Neural crest cell (in vitro differentiated cells): ENCODE results near the gene KRTAP21-1. TPM values are rescaled to one million over a fixed set of nuclear protein-coding genes. Genes with fewer than 3 reads are reported as not detected.
"Not testable (repeated sequence)": the region's sequence is repeated elsewhere in the genome, so short reads cannot be mapped to it uniquely, and the experiment has no call there.

Experiments
- DNase-seq: peaks from one replicate; pipeline ENCODE4 v3.0.0; 2021; ENCODE audit warnings: low read depth, mixed read lengths, low spot score
- H3K27ac Mint-ChIP-seq: one replicate; pipeline ENCODE4 v1.8.0; 2021; ENCODE audit warnings: mild to moderate bottlenecking, mixed read lengths; ENCODE audit not compliant: unreplicated experiment
- H3K27me3 Mint-ChIP-seq: 2 replicates; pipeline ENCODE4 v1.8.0; 2021; ENCODE audit warnings: low read depth, mild to moderate bottlenecking, mixed read lengths
- H3K36me3 Mint-ChIP-seq: 2 replicates; pipeline ENCODE4 v1.8.0; 2021; ENCODE audit warnings: low read depth, mild to moderate bottlenecking, mixed read lengths
- H3K4me1 Mint-ChIP-seq: 2 replicates; pipeline ENCODE4 v1.8.0; 2021; ENCODE audit warnings: mixed read lengths
- H3K4me3 Mint-ChIP-seq: one replicate; pipeline ENCODE4 v1.8.0; 2021; ENCODE audit warnings: mild to moderate bottlenecking, mixed read lengths
- H3K9me3 Mint-ChIP-seq: 2 replicates; pipeline ENCODE4 v1.8.0; 2021; ENCODE audit warnings: mixed read lengths
- CTCF ChIP-seq: fragments of 200-600 bp; sonication (generic); conservative IDR thresholded peaks from 2 replicates; pipeline ENCODE4 v1.5.0; 2021; ENCODE audit warnings: antibody characterized with exemption, mild to moderate bottlenecking
- long read RNA-seq: library from polyadenylated mRNA; unstranded; transcript quantifications from one replicate; pipeline ENCODE4 v2.0.0, GENCODE V29; 2020
- total RNA-seq: library from RNA; stranded (reverse); gene quantifications from 2 replicates; pipeline ENCODE4 v1.2.1, GENCODE V29; 2021

Gene KRTAP21-1
- total RNA-seq: not detected in 2 replicates
- long read RNA-seq: 0 reads

- not testable (repeated sequence) for H3K27ac Mint-ChIP-seq, H3K4me1 Mint-ChIP-seq, H3K36me3 Mint-ChIP-seq, DNase-seq, H3K9me3 Mint-ChIP-seq, H3K4me3 Mint-ChIP-seq, H3K27me3 Mint-ChIP-seq
Observed at GRCh38 chr21:30755328-30755727, at the start of gene KRTAP21-1. Gene KRTAP21-1 (minus strand): TSS chr21:30755428. CDS start chr21:30755378, 50 bp downstream.

GRCh38 chr21:30800605-30801004 is 45.4 kb upstream of the KRTAP21-1 start:
- no peaks in the 10 kb centered on the region for H3K4me1 Mint-ChIP-seq
- no peak overlapping the region for H3K27ac Mint-ChIP-seq
- no peak overlapping the region for H3K4me3 Mint-ChIP-seq
- H3K27me3 Mint-ChIP-seq: peaks cover 6% of the 10 kb centered on the region
- H3K9me3 Mint-ChIP-seq: peaks cover 12% of the 10 kb centered on the region
- TF ChIP-seq CTCF: no peak
- no peaks in the 10 kb centered on the region for H3K36me3 Mint-ChIP-seq
- no peak for DNase-seq

DNA sequence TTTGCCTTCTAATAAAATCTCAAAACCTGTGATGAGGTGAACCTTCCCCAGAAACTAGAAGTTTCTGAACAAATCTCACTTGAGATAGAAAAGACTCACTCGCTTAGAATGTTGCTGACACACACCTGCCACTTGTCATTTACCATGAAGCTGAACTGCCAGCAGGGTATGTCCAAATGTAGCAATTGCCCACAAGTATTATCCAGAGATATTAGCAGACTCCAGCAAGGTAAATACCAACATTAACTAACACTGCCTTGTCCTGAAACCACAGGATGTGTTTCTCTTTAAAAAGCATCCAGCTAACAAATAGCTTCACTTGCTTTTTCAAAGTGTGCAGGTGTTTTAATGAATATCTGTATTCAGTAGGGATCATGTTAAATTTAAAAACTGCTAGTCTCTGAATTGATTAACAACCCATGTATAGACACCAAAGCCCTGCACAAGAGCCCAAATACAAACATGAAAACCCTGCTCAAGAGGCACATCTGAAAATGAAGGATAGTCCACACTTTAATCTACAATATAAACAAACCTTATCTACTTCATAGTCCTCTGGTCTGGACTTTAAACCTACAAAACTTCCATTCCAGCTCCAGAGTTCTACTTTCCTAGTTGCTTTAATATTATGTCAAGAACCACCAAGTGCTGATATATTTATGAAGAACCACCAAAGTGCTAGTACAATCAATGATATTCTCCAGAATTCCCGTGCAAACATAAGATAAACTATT is 38.5 kb upstream of the KRTAP21-1 start:
- TF ChIP-seq CTCF: no peak
- Mint-ChIP-seq H3K27ac (no peak overlapping the region), H3K27me3 (peaks cover 16% of the 10 kb centered on the region), H3K9me3 (peaks cover 6% of the 10 kb centered on the region), H3K36me3 (no peaks in the 10 kb centered on the region), H3K4me3 (no peak overlapping the region), H3K4me1 (no peaks in the 10 kb centered on the region)
- no peak for DNase-seq

GRCh38 chr21:30779249-30779648 is 24.0 kb upstream of the KRTAP21-1 start:
- Mint-ChIP-seq H3K27me3 (peaks cover 23% of the 10 kb centered on the region), H3K4me1 (no peaks in the 10 kb centered on the region), H3K4me3 (no peak overlapping the region), H3K36me3 (no peaks in the 10 kb centered on the region), H3K27ac (no peak overlapping the region), H3K9me3 (peaks cover 14% of the 10 kb centered on the region)
- TF ChIP-seq CTCF: no peak
- no peak for DNase-seq

DNA sequence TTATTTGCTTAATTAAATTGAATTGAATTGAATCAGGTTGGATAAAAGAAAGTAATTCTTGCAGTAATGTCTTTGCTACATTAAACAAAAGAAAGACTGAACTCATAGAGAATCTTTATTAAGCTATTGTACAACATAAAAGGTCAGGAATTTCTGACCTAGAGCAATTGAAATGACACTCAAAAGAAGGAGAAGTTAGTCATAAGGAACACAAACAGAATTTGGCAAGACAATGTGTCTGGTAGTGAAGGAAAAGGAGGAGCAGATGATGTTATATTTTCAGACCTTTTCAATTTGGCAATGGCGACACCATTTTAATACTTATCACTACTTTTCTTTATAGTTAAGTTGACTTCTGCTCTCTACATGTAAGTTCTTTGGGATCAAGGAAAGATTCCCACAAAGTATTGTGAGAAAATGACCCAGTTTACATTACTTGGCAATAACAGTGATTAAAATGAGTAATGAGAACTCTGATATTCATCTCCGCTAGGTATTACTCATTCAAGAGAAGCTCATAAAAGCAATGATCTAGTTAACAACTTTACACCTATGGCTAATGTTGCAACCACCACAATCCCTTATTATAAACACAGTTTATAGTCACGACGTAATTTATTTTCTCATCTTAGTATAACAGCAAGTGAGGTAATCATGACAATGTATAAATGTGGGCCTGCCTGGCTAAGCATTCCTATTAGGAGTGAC is 14.7 kb upstream of the KRTAP21-1 start:
- Mint-ChIP-seq H3K4me1 (no peaks in the 10 kb centered on the region), H3K36me3 (no peaks in the 10 kb centered on the region), H3K4me3 (no peak overlapping the region), H3K9me3 (peaks cover 9% of the 10 kb centered on the region), H3K27ac (no peak overlapping the region), H3K27me3 (no peaks in the 10 kb centered on the region)
- TF ChIP-seq CTCF: no peak
- no peak for DNase-seq

GRCh38 chr21:30760776-30761175 is 5.5 kb upstream of the KRTAP21-1 start:
- no peak for DNase-seq
- no peak overlapping the region for H3K4me3 Mint-ChIP-seq
- H3K4me1 Mint-ChIP-seq: no peaks in the 10 kb centered on the region
- H3K27ac Mint-ChIP-seq: no peak overlapping the region
- TF ChIP-seq CTCF: no peak
- H3K36me3 Mint-ChIP-seq: no peaks in the 10 kb centered on the region
- peaks cover 3% of the 10 kb centered on the region for H3K27me3 Mint-ChIP-seq
- H3K9me3 Mint-ChIP-seq: peaks cover 12% of the 10 kb centered on the region
